ENCODE data around the gene RFX4.

DNA sequence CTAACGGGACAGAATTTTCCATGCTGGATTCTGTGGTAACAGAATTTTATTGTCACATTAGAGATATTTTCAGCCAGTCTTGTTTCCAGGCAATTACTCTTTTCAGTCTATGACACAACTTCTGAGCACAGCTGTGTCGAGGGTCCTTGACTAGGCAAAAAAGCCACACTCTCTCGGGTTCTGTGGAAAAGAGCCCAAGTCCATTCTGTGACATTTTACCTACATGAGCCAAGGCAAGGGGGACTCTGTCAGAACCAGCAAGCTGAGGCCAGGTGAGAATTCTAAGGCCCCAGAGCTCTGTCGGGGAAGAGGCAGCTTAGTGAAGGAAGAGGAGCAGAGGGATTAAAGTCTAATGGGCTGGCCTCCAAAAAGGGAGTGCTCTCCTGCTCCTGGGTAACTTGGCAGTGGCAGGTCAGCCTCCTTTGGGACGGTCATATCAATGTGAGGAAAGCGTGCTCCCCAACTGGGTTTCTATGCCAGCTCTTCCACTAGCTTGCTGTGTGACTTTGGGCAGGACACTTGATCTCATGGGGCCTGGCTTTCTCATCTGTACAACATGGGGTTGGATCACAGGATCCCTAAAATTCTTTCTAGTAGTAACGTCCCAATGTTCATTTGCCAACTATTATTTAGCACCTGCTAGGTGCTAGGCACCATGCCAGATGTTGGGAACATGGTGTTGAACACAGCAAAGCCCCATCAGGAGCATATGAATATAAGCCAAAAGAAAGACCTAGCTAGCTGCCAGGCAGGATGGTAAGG is 175.7 kb downstream of the RFX4 start:
- TF ChIP-seq, protein P1, sequence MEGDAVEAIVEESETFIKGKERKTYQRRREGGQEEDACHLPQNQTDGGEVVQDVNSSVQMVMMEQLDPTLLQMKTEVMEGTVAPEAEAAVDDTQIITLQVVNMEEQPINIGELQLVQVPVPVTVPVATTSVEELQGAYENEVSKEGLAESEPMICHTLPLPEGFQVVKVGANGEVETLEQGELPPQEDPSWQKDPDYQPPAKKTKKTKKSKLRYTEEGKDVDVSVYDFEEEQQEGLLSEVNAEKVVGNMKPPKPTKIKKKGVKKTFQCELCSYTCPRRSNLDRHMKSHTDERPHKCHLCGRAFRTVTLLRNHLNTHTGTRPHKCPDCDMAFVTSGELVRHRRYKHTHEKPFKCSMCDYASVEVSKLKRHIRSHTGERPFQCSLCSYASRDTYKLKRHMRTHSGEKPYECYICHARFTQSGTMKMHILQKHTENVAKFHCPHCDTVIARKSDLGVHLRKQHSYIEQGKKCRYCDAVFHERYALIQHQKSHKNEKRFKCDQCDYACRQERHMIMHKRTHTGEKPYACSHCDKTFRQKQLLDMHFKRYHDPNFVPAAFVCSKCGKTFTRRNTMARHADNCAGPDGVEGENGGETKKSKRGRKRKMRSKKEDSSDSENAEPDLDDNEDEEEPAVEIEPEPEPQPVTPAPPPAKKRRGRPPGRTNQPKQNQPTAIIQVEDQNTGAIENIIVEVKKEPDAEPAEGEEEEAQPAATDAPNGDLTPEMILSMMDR (IDR thresholded peaks at IDR 0.05) = no peak
- TF ChIP-seq POLR2A (IDR thresholded peaks at IDR 0.05) = no peak
